ENCODE data around the gene ZBTB7B.

Gene ZBTB7B

DNA sequence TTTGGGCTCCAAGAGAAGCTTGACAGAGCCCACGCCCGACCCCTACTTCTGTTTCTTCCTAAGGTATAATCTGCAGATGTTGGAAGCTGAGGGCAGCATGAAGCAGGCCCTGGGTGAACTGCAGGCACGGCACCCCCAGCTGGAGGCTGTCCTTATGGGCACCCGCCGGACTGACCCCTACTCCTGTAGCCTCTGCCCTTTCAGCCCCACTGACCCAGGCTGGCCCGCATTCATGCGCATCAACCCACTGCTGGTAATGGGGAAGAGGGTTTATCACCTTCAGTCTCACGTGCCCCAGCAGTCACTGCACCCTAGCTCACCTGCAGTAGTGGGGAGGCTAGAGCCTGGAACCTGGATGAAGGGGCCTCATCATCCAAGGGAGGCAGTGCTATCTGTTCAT, 12.3 kb upstream of the ZBTB7B start:
- TF ChIP-seq GATA3 (IDR thresholded peaks at IDR 0.05; ENCODE audit: low read depth, low read length) (no peak), GATA2 (IDR thresholded peaks at IDR 0.05; ENCODE audit: low read depth, low read length) (no peak)

DNA sequence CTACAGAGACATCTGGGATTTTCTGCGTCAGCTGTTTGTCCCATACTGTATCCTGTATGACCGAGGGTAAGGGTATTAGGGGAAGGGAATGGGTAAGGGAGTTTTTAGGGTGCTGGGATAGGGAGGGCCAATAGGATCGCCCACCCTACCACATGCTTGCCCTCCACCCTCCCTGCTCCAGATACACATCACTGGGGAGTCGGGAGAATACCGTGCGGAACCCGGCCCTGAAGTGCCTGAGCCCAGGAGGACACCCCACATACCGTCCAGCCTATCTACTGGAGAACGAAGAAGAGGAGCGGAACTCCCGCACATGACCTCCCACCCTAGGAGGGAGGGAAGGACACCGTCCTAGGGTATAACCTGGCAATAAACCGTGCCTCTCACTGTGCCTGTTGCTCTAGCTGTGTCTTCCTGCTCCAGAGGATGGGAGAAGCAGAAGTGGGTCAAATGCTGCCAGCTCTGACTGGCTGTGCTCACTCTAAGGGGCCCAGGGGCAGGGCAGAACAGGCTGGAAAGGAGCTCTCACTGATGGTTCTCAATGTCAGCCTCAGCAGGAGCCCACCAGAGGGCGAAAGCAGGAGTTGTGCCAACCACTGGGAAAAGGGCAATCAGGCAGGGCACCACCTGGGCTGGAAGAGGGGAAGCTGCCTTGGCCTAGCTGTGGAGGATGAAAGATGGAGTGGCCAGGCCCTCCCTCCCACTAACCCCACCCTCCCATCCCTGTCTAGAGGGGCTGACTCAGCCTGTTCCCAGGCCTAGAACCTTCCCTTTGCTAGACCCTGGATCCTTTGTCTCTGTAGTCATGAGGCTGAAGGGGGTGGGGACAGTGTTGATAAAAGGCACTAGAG, 9.7 kb upstream of the ZBTB7B start:
- no peak for TF ChIP-seq GATA2 (IDR thresholded peaks at IDR 0.05; ENCODE audit: low read depth, low read length)

GRCh38 chr1:154993572-154994268, 8.9 kb upstream of the ZBTB7B start, which contains the start of gene LENEP:
TSS of gene LENEP (plus strand) at chr1:154993586. CDS start at chr1:154993608, 22 bp downstream.
- TF ChIP-seq GATA2 (IDR thresholded peaks at IDR 0.05; ENCODE audit: low read depth, low read length) (no peak), GATA3 (IDR thresholded peaks at IDR 0.05; ENCODE audit: low read depth, low read length) (no peak)

DNA sequence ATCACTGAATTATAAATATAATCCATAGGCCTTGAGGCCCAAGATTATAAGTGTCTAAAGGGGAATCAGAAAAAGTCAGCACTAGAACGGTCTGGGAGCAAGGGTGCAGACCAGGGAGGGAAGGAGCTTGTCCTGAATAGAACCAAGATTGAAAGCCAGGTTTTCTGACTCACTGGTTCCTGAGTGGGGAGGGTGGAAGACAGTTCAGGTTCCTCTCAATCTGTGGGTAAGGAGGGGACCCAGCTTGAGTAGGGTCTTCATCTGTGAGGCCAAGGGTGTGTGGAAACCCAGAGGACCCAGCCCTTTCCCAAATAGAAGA, 8.4 kb upstream of the ZBTB7B start:
- no peak for TF ChIP-seq GATA3 (IDR thresholded peaks at IDR 0.05; ENCODE audit: low read depth, low read length)
- TF ChIP-seq GATA2 (IDR thresholded peaks at IDR 0.05; ENCODE audit: low read depth, low read length): no peak

DNA sequence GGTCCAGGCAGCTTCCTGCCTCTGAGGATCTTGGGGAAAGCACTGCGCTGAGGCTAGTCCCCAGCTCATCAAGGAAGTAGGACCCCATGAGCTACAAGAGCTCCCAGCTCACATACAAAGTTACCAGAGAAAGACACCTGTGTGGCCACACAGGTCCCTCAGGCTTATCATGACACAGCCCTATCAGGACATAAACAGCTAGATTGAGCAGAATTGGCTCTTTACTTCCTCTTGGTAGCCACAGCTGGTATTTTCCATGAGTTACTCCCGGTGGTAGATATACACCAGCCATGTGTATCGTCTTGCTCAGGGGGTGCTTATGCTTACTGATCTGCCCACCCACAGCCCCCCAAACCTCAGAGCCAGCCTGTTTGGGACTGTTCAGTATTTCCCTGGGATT, 8.0 kb upstream of the ZBTB7B start:
- TF ChIP-seq GATA3 (IDR thresholded peaks at IDR 0.05; ENCODE audit: low read depth, low read length) (no peak), GATA2 (IDR thresholded peaks at IDR 0.05; ENCODE audit: low read depth, low read length) (no peak)

GRCh38 chr1:154996966-154997701, 5.5 kb upstream of the ZBTB7B start:
- no peak for TF ChIP-seq GATA3 (IDR thresholded peaks at IDR 0.05; ENCODE audit: low read depth, low read length)

GRCh38 chr1:154998201-154998780, 4.3 kb upstream of the ZBTB7B start:
- TF ChIP-seq GATA2 (IDR thresholded peaks at IDR 0.05; ENCODE audit: low read depth, low read length) (no peak), GATA3 (IDR thresholded peaks at IDR 0.05; ENCODE audit: low read depth, low read length) (no peak)

- TF ChIP-seq GATA2 (IDR thresholded peaks at IDR 0.05; ENCODE audit: low read depth, low read length): peak; percentile 92
- TF ChIP-seq GATA3 (IDR thresholded peaks at IDR 0.05; ENCODE audit: low read depth, low read length): no peak
Observed at GRCh38 chr1:154998818-154999570, 3.6 kb upstream of the ZBTB7B start.

- no peak for TF ChIP-seq GATA2 (IDR thresholded peaks at IDR 0.05; ENCODE audit: low read depth, low read length)
- no peak for TF ChIP-seq GATA3 (IDR thresholded peaks at IDR 0.05; ENCODE audit: low read depth, low read length)
Observed at GRCh38 chr1:154999571-155000410, 2.8 kb upstream of the ZBTB7B start.

DNA sequence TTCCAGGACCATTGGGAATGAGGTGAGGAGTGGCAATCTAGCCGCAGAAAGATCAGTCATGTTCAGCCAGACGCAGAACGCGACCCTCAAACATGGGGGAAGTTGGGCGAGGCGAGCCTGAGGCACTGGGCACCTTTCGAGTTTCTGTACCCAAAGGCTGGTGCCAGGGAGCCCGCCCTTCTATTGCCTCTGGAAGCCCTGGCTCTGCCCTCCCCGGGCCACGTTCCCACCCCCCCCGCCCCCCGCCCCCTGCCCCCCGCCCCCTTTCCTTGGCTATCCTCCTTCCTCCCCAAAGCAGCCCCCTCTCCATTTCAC, 2.2 kb upstream of the ZBTB7B start:
- TF ChIP-seq GATA3 (IDR thresholded peaks at IDR 0.05; ENCODE audit: low read depth, low read length): no peak
- no peak for TF ChIP-seq GATA2 (IDR thresholded peaks at IDR 0.05; ENCODE audit: low read depth, low read length)

DNA sequence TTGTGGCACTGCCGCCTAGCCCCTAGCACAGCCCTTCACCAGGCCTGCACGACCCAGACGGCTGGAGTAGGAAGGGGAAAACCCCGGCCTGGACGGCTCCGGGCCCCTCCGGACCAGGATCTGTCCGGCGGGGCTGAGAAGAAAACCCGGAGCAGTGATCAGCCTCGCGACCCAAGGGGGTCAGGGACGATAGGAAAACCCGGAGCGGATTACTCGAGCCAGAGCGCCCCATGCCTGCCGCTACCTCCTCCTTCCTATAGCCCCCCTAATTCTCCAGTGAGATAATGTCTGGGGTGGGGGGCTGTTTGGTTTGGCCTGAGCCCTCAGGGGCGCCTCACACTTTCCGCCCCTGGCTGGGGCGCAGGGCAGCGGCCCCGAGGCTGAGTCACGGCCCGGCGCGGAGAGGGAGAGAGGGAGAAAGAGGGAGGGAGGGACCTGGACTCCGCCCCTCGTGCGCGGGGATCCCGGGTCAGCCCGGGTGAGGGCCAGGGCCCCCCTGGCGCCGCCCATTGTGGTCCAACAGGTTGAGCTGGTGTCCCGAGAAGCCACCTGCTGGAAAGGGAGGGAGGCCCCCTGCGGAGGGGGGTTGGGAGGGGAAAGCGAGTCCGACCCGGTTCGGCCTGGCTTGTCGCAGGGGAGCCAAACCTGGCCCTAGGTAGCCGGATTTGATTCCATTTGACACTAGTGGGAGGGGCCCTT, 1.7 kb upstream of the ZBTB7B start:
- TF ChIP-seq GATA3 (IDR thresholded peaks at IDR 0.05; ENCODE audit: low read depth, low read length): no peak
- TF ChIP-seq GATA2 (IDR thresholded peaks at IDR 0.05; ENCODE audit: low read depth, low read length): 0 out of 2 replicates have a peak, but pooled peaks have one; percentile 24

DNA sequence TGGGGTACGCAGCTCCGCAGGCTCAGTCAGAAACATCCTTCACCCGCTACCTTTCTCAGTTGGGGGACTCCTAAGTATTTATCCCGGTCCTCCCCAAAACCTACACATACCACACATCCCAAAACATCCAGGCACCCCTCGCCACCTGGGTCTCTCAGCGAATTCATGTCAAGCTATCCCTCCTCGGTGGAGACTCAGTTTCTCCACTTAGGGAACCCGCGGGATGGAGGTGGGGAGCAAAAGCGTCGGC, 1.3 kb upstream of the ZBTB7B start:
- TF ChIP-seq GATA3 (IDR thresholded peaks at IDR 0.05; ENCODE audit: low read depth, low read length): no peak
- TF ChIP-seq GATA2 (IDR thresholded peaks at IDR 0.05; ENCODE audit: low read depth, low read length): no peak

Measured in SH-SY5Y (cell line).